NCI-H748 (cell line): ENCODE measurements around the gene SSX3.
"Not testable (repeated sequence)": the region's sequence is repeated elsewhere in the genome, so short reads cannot be mapped to it uniquely, and the experiment has no call there.

Source experiments
- DNase-seq: peaks from one replicate; lab custom pipeline; 2025; ENCODE audit not compliant: unreplicated experiment; lab: John Stamatoyannopoulos, UW

SSX3 gene, protein sequence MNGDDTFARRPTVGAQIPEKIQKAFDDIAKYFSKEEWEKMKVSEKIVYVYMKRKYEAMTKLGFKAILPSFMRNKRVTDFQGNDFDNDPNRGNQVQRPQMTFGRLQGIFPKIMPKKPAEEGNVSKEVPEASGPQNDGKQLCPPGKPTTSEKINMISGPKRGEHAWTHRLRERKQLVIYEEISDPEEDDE

GRCh38 chrX:48356315-48357094, at the start of gene SSX3:
TSS of gene SSX3 (minus strand) at chrX:48356703. CDS start at chrX:48355249, 1,454 bp downstream.
- DNase-seq: not testable (repeated sequence)

DNA sequence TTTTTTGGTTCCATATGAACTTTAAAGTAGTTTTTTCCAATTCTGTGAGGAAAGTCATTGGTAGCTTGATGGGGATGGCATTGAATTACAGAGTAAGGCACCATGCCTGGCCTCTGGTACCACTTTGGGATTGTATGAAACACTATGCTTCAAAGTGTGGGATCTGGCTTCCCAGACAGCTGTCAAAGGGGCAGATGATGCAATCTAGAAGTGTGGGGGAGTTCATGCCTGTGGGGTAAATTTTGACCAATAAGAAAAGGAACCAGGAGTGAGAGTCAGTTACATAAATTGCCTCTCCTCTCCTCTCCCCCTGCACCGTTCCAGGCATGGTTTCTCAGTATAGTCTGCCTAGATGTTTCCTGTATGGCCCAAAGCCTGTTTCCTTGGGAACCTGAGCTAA, 41.3 kb upstream of the SSX3 start:
- not testable (repeated sequence) for DNase-seq

DNA sequence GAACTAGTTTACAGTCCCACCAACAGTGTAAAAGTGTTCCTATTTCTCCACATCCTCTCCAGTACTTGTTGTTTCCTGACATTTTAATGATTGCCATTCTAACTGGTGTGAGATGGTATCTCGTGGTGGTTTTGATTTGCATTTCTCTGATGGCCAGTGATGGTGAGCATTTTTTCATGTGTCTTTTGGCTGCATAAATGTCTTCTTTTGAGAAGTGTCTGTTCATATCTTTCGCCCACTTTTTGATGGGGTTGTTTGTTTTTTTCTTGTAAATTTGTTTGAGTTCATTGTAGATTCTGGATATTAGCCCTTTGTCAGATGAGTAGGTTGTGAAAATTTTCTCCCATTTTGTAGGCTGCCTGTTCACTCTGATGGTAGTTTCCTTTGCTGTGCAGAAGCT, 40.4 kb upstream of the SSX3 start:
- not testable (repeated sequence) for DNase-seq

DNA sequence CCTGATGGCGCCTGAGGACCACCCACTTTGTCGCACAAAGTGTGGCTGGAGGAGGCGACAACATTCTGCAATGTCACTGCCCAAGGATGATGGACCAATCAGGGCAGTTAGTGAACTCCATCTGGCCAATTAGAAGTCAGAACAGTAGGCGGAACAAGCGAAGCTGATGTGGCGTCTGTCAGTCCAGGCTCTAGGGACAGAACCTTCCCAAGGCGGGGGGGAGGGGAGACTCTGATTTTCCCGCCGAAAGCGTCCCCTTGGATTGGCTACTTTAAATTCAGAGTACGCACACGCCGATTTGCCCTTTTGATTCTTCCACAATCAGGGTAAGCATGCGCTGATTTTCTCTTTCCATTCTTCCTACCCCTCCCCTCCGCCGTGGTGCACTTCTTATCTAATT, 26.7 kb upstream of the SSX3 start, which contains the start of gene SSX4:
TSS of gene SSX4 (plus strand) at position 301 of the 400 bp plus-strand sequence. CDS start 515 bp downstream, outside the sequence.
- DNase-seq: not testable (repeated sequence)

DNA sequence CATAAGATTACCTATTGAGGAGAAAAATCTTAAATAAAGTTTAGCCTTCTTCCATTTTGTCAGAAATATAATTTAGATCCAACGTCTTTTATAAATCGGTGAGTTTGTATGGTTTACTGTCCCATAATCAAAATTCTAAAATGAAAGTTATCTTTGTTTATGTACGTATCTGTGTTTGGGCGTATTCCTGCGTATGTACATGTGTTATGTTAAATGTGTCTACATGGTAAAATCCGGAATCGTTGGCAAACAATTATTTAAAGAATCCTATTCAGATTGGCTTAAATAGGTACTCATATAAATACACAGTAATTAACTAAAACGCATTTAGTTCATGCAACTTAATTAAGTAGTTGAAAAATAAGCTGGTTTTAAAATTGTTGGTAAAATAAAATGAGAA, 13.9 kb upstream of the SSX3 start:
- not testable (repeated sequence) for DNase-seq

GRCh38 chrX:48367717-48368408, 11.4 kb upstream of the SSX3 start:
- not testable (repeated sequence) for DNase-seq

- DNase-seq: not testable (repeated sequence)
Observed at GRCh38 chrX:48359281-48359680, 2.8 kb upstream of the SSX3 start.

DNA sequence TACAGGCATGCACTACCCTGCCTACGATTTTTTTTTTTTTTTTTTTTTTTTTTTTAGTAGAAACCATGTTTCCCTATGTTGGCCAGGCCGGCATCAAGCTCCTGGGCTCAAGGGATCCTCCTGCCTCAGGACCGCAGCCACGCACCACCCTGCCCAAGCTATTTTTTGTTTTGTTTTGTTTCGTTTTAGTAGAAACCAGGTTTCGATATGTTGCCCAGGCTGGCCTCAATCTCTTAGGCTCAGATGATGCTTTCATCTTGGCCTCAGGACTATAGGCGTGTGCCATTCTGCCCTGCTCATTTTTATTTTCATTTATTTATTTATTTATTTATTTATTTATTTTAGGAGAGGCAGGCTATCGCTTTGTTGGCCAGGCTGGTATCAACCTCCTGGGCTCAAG, 1.2 kb upstream of the SSX3 start:
- DNase-seq: no peak

GRCh38 chrX:48346059-48346458, 10.4 kb downstream of the SSX3 start:
- not testable (repeated sequence) for DNase-seq

DNA sequence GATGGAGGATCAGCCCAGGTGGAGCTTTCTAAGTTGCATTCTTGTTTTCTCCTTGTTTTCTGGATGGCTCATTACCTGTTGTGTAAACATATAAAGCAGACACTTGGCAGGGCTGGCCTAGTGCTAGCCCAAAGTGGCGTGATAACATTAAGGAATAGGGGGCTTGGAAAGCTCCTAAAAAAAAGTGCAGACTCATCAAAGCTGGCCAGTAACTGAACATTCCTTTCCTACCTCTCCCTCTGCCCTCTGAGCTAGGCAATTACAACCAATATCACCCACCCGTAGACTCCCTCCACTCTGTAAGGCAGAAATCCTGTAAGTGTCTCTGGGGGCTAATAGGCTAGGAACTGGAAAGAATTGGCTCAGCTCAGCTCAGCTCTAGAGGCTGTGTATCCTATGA, 42.5 kb downstream of the SSX3 start:
- DNase-seq: not testable (repeated sequence)

DNA sequence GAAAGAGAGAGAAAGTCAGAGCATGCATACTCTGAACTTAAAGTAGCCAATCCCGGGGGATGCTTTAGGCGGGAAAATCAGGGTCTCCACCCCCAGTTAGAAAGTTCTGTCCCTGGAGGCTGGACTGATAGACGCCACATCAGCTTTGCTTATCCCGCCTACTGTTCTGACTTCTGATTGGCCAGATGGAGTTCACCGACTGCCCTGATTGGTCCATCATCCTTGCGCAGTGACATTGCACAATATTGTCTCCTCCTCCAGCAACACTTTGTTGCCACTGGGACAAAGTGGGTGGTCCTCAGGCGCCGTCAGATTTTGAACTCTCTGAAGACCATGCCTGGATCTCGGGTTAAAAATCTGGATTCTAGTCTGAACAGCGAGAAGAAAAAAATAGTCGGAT, 50.3 kb downstream of the SSX3 start:
- DNase-seq: no peak
